Fibroblast of peridontal ligament (primary cell): ENCODE measurements around the gene SPDYE1.
"Not testable (repeated sequence)": the region's sequence is repeated elsewhere in the genome, so short reads cannot be mapped to it uniquely, and the experiment has no call there.

Experiments
- DNase-seq: peaks from one replicate; pipeline ENCODE4 v3.0.0-alpha.2; 2010; ENCODE audit errors: extremely low read depth

The SPDYE1 gene

DNA sequence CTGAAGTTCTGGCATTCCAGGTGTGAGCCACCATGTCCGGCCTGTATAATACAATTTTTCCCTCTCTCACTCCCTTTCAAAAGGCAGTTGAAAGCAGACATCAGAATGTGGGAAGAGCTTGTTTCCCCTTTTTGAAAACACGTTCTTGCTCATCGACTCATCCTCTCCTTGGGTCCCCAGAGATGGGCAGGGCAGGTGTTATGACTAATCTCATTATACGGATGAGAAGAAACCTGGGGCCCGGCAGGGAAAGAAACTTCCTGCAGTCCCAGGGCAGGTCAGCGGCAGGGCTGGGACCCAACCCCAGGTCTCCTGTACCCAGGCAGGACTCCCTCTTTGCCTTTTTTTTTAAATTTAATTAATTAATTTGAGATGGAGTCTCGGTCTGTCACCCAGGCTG lies 4.8 kb upstream of the SPDYE1 start:
- DNase-seq, result peak; percentile 18

DNA sequence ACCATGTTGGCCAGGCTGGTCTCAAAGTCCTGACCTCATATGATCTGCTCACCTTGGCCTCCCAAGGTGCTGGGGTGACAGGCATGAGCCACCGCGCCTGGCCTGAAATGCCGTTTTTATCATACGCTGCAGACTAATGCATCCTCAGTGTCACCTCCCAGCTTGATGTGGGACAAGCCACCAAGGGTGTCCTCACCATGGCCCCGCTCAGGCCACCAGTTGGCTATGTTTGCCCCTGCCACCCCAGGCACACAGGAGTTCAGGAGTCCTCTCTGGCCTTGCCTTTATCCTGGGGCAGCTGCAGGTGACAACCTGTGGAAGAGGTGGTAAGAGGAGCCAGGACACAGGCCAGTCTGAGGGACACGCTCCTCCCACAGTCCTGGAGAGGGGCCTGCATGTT lies 3.0 kb upstream of the SPDYE1 start:
- not testable (repeated sequence) for DNase-seq

DNA sequence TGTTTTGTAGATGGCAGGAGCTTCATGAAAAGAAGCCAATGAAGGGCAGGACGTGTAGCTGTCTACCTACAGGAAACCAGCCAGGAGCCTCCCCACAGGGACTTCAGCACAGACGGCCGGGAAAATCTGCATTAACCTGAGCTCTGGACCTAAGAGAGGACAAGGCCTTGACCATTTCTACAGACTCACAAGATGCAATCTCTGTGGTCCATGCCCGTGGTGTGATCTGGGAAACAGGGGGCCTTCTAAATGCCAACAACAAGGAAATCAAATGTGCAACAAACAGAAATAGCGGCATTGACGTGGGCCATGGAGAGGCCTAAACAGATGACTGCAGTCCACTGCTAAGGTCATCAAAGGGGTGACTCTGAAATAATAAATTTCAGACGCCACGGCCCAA lies 14.4 kb downstream of the SPDYE1 start:
- DNase-seq, result not testable (repeated sequence)

DNA sequence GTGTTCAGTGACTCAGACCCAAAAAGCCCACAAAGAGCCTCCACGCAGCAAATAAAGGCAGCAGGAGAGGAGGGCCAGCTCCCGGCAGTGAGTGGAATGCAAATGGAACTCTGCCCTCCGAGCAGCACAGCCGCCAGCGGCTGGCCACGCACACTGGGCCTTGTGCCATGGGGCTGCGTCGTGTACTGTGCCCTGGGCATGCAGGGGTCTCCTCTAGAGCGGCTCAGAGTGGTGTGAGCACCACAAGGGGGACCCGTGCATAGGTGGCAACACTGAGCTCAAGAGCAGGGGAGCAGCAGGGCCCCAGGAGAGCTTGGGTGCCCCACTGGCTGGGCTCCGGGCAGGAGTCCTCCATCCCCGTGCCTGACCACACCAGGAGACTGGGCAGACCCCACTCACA lies 17.4 kb downstream of the SPDYE1 start:
- DNase-seq, result not testable (repeated sequence)

DNA sequence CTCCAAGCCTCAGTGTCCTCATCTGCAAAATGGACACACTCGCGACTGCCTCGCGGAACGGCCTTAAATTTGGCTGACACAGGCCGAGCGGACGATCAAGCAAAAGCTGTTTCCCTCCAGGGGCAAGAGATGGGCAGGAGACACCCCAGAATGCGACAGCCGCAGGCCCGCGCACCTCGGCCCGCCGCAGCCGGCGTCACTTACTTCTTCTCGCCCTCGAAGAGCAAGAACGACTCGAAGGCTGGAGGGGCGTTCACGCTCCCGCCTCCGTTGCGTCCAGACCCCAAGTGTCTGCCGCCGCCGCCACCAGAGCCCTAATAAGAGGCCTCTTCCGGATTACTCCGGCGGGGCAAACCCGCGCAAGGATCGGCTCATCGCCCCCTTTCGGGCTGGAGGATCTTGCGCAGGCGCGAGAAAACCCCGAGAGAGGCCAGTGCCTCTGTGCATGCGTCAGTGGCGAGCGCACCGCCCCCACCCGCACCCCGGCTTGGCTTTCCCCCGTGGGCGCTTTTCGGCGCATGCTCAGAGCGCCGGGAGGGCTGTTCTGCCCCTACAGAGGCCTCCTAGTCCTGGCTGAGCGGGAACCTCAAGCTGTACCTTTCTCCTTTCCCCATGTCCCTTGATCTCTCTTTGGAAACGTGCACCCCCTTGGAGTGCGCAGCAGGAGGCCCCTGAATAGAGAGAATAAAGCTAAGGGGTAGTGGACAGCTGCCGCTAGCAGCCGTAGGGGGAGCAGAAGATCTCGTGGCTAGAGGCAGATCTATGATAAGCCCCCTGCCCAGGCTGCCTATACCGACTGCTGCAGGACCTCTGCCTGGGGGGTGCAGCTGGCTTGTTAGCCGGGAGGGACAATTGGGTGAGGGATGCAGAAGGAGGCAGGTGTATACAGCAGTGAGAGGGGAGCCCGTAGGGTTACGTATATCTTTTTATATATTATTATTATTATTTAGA lies 21.4 kb downstream of the SPDYE1 start:
- DNase-seq, result peak; percentile 96

DNA sequence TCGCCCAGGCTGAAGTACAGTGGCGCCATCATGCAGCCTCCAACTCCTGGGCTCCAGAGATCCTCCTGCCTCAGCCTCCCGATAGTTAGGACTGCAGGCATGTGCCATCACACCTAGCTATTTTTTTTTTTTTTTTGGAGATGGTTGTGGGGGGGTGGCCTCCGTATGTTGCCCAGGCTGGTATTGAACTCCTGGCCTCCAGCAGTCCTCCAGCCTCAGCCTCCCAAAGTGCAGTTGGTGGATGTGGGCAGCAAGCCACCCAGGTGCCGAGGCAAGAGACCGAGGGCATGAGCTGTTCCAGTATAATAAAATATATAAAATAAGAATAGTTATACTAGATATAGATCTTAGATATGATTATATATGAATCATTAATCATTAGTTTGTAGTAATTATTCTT lies 22.1 kb downstream of the SPDYE1 start:
- DNase-seq, result not testable (repeated sequence)

DNA sequence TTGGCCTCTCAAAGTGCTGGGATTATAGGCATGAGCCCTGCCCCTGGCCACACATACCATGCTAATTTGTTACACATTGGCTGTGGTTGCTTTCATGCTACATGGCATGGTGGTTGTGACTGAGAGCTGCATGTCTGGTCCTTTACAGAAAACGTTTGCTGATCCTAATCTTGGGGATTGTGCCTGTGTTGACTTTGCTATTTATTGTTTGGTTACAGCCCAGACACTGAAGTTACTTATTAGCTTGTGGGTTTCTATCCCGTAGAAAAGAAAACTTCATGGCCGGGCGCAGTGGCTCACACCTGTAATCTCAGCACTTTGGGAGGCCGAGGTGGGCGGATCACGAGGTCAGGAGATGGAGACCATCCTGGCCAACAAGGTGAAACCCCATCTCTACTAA lies 24.4 kb downstream of the SPDYE1 start:
- DNase-seq, result not testable (repeated sequence)

DNA sequence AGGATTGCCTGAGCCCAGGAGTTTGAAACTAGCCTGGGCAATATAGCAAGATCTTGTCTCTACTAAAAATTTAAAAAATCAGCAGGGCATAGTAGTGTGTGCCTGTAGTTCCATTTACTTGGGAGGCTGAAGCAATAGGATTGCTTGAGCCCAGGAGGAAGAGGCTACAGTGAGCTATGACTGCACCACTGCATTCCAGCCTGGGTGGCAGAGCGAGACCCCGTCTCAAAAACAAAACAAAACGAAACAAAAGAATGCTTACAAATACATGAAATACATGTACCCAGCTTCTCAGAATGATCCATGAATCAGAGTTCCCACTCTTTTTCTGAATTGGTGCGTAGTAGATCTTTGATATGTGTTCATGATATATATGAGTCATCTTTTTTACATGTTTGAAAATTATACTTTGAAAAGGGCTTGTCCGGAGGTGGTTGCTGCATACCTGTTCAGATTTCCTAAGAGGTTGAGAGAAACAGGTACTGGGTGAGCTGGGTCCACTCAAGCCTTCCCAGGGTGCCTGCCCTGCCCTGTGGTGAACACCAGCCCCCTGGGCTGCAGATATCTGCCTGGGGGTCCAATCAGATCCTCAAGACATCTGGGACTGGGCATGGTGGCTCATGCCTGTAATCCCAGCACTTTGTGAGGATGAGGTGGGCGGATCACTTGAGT lies 25.2 kb downstream of the SPDYE1 start:
- DNase-seq, result not testable (repeated sequence)

DNA sequence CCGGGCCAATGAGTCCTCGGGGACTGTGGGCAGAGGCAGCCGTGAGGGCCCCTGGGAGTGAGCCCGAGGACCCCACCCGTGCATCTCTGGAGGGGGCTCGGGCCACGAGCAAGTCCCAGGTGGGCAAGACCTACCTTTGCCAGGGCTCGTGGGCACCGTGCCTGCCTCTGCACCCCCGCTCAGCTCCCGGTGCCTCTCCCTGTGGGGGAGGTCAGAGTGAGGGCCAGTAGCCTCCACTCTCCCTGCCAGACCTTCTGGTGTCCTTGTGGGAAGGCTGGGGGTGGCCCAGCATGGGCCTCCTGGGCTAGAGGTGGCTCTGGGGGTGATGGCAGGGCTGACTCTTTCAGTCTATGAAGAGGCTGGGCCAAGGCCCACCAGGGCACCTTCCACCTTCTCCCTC lies 31.7 kb downstream of the SPDYE1 start:
- DNase-seq, result not testable (repeated sequence)

DNA sequence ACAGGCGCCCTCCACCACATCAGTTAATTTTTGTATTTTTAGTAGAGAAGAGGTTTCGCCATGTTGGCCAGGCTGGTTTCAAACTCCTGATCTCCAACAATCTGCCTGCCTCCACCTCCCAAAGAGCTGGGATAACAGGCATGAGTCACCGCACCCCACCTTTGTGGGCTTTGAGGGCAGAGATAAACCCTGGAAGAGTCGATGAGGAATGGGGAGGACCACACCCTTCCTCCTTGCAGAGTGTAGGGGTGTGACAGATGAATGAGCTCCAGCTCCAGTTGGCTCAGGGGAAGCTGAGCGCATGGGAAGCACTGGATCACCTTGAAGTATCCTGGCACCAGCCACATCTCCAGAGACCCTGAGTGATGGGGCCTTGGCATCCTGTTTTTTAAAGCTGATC lies 32.3 kb downstream of the SPDYE1 start:
- DNase-seq, result not testable (repeated sequence)

DNA sequence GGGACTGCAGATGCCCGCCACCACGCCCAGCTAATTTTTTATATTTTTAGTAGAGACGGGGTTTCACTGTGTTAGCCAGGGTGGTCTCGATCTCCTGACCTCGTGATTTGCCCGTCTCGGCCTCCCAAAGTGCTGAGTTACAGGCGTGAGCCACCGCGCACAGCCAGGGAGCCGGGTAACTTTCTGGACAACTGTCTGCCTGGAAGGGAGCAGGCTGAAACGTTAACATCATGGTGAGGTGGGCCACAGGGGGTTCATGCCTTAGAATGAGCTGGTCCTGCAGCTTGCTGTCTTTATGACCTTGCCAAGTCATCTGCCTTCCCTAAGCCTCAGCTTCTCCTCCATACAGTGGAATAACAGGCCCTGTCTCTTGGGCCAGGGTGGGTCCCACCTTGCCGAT lies 33.6 kb downstream of the SPDYE1 start:
- DNase-seq, result not testable (repeated sequence)

DNA sequence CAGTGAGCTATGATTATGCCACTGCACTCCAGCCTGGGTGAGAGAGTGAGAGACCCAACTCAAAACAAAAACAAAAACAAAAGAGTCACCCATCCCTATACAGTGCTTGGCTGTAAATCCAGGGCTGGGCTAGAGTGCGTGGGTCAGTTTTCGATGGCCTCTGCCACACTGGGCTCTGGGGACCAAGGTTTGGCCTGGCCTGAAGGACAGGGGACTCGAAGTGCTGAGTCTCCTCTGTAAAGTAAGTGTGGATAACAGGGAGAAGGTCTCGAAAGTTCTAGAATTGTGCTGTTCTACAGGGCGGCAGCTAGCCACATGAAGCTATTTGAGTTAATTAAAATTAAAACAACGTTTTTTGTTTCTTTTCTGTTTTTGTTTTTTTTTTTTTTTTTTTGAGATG lies 34.3 kb downstream of the SPDYE1 start:
- DNase-seq, result not testable (repeated sequence)

DNA sequence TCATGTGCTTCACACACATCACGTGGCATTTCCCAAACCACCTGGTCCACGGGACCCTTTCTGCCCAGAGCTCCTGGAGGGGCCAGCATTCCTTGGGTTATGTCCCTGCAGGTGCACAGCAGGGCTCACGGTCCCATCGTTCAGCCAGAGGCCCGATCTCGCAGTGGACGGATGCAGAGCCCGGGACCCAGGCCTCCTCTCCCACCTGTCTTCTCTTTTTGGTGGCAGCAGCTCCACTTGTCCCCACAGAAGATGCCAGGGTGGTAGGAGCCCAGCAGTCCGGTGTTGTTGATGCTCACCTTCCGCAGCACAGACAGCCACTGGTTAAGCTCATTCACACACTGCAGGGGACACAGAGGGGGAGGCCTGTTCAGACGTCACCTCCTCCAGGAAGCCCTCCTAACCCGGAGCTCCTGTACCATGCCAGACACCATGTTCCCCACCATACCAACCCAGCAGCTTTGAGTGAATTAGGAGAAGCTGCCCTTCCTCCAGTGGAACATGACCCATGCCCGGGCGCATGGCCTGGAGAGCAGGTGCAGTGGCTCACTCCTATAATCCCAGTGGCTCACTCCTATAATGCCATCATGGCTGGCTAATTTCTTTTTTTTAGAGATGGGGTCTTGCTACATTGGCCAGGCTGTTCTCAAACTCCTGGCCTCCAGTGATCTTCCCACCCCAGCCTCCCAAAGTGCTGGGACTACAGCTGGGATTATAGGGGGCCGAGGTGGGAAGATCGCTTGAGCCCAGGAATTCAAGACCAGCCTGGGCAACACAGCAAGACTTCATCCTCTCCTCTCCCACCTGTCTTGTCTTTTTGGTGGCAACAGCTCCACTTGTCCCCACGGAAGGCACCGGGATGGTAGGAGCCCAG lies 36.5 kb downstream of the SPDYE1 start:
- not testable (repeated sequence) for DNase-seq

DNA sequence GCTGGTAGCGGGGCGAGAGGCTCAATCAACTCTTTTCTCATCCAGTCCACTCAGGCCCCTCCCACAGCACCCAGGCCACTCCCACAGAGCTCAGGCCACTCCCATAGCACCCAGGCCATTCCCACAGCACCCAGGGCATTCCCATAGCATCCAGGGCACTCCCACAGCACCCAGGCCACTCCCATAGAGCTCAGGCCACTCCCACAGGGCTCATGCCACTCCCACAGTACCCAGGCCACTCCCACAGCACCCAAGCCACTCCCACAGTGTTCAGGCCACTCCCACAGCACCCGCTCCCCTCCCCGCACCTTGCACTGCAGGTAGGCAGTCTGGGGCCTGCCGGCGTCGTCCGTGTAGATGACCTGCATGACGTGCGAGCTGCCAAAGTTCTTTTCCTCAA lies 38.7 kb downstream of the SPDYE1 start:
- DNase-seq, result not testable (repeated sequence)

DNA sequence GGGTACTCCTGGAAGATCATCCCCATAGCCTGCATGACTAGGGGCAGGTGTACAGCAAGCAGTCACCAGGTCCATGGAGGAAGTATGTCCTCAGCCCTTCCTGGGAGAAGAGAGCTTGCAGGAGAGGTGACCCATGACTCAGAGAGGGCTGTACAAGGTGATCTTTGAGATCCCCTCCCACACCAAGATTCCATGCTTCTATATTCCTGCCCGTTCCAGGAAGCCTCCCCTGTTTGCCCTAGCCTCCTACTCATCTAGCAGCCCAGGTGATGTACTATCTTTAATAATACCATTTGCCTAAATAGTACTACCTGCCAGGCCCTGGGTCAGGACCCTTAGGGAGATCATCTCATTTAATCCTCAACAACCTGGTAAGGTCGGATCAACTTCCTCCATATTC lies 40.3 kb downstream of the SPDYE1 start:
- not testable (repeated sequence) for DNase-seq

DNA sequence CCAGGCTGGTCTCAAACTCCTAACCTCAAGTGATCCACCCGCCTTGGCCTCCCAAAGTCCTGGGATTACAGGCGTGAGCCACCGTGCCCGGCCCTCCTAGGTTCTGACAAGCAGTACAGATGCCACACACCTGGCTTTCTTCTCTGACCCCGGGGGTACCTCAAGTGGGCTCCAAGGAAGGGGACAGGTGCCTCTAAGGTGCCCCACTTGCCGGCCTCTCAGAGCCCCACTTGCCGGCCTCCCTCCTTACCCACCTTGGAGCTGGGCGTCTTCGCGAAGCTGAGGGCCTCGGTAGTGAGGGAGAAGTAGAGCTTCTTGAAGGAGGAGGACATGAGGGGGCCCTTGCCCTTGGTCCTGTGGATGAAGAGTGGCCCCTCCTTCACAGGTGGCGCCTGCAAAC lies 40.9 kb downstream of the SPDYE1 start:
- not testable (repeated sequence) for DNase-seq

DNA sequence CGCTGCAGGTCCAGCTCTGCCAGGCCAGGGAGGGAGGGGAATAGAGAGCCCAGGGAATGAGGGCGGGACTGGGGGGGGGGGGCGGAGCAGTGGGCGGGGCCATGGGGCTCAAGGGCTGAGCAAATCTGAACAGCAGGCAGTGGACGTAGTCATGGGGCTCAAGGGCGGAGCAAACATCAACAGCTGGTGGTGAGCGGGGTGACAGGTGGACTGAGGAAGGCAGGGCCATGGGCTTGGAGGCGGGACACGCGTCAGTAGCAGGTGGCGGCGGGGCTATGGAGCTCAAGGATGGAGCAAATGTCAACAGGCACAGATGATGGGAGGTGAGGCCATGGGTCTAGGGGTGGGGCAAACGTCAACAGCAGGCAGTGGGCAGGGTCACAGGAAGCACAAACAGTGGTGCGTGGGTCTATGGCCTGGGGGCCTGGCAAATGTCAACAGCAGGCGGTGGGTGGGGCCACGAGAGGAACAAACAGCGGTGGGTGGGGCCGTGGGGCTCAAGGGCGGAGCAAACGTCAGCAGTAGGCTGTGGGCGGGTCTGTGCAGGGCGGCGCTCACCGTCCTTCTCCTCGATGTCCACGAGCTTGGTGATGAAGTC lies 41.4 kb downstream of the SPDYE1 start:
- DNase-seq, result not testable (repeated sequence)

DNA sequence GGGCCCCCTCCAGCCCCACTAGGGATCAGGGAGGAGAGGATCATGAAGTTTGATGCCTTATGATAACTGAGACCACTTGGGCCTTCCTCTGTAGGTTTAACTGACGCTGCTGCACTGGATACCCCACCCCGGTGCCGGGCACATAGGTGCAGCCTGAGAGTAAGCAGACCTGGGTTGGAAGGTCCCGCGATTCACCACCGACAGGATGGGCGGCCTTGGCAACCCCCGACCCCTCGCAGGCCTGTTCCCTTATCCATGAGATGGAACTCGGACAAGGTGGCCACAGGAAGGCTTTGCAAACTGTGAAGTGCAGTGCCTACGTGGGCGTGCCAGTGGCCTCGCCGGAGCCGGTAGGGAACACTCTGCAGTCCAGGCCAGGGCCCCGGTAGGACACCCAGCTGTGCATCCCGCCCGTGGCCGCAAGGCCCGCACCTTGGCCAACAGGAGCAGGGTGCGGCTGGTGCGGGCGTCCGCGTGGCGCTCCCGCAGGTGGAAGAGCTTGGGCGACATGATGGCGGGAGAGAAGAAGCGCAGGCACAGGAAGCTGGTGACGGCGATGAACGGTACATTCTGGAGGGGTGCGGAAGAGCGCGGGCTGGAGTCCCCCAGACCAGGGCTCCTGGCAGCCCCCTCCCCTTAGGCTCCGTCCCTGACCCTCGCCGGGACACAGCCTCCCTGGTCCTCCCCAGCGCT lies 42.2 kb downstream of the SPDYE1 start:
- not testable (repeated sequence) for DNase-seq

DNA sequence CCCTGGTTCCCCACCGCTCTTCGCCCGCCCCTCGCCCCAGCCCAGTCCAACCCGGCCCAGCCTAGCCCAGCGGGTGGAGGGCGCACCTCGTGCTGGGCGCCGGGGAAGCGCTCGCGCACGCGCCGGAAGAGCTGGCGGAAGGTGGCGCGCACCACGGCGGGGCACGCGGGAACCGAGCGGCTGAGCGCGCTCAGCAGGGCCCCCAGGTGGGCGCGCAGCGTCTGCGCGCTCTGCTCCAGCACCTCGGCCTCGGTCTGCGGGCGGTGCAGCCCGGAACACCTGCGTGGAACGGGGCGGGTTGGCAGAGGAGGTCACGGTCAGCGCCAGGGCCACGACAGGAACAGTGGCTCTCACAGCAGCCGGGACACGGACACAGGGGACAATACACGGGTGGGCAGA lies 42.8 kb downstream of the SPDYE1 start:
- not testable (repeated sequence) for DNase-seq

DNA sequence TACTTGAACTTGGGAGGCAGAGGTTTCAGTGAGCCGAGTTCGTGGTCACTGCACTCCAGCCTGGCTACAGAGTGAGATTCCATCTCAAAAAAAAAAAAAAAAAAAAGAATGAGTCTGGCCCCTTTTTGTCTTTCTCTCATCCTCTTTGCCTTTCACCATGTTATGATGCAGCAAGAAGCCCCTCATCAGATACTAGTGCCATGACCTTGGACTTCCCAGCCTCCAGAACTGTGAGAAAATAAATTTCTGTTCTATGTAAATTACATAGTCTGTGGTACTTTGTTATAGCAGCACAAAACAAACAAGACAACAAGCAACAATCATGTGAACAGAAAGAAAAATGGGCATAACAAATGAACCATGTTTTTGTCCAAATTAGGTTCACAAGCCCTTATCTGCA lies 44.5 kb downstream of the SPDYE1 start:
- DNase-seq, result no peak

DNA sequence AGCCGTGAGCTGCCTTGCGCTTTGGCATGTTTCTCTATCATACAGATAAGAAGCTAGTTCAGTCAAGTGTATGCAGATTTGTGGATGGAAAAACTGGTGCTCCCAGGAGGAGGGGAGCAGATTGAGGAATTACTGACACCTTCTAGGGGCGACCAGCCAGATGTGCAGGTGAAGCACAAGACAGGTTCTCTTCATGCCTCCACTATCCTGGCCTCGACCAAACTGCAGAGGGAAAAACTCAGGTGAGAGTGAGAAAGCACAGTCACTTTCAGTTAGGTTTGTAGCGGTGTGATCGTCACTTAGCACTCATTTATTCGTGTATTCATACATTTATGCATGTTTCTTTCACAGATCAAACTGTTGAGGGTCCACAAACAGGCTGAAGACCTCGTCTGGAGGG lies 46.2 kb downstream of the SPDYE1 start:
- no peak for DNase-seq
